Inferior parietal cortex (tissue), 1 donor: ENCODE data around the gene KAT8.
"Not testable (repeated sequence)": the region's sequence is repeated elsewhere in the genome, so short reads cannot be mapped to it uniquely, and the experiment has no call there.

ENCODE experiments used
- DNase-seq: peaks from one replicate; pipeline ENCODE4 v3.0.0-alpha.2; 2016; ENCODE audit errors: extremely low spot score

The KAT8 gene

DNA sequence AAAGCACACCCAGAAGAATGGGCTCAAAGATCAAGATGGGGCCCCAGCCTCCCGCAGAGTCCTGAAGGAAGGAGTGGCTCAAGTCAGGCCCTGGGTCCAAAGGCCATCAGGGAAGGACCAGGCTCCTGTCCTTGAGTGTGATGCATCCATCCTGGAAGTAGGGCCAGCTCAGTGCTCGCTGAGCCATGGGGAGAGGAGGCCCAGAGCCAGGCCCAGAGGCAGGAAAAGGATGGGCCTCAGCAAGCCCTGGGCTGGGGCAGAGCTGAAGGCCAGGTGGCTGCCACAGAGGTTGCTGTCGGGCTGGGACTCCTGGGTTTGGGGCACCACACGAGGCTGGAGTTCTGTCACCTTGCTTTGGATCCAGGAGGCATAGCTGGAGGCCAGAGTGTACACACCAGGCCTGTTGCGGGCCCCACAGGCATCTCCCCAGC lies 14.4 kb downstream of the KAT8 start:
- no peak for DNase-seq

DNA sequence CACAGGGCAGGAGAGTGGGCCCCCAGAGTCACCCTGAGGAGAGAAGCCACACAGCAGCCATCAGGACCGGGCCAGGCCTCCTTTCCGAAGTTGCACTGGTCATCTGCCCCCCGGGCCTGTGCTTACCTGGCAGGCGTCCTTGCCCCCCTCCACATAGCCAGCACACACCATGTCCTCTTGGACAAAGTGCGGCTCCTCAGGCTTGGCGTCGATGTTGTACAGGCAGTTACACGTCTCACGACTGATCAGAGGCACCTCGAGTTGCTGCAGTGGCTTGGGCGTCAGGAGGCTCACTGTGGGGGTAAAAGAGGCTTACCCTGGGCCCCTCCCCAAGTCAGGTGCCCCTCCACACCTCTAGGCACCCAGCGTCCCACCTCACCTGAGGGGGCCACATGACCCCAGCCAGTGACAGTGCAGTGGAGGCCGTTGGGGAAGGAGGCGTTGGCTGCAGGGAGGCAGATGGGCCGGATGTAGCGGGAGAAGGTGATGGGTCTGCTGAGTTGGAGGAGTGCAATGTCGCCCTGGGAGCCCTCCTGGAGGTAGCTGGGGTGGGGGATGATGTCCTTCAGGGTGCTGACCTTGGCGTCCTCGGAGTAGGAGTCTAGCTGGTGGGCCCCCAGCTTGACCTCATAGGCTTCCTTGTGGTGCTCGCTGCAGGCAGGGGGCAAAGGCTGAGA lies 15.0 kb downstream of the KAT8 start:
- DNase-seq, result no peak

DNA sequence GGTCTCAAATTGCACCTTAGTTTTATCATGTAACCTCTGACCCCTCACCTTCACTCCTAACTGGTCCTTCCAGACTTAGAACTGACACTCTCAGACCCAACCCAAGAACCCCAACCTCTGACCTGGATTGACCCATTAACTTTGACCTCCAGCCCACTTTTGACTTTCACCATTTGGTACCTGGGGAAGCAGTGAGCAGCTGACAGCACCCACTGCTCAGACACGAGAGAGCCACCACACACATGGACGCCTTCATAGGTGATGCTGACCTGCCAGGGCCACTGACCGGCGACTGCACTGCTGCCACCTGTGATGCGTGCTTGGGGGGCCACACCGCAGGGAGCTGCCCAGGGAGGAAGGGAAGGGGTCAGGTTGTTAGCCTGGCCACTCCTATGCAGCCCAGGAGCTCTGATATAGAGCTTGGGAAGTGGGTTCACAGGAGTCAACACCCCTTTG lies 15.6 kb downstream of the KAT8 start:
- no peak for DNase-seq

DNA sequence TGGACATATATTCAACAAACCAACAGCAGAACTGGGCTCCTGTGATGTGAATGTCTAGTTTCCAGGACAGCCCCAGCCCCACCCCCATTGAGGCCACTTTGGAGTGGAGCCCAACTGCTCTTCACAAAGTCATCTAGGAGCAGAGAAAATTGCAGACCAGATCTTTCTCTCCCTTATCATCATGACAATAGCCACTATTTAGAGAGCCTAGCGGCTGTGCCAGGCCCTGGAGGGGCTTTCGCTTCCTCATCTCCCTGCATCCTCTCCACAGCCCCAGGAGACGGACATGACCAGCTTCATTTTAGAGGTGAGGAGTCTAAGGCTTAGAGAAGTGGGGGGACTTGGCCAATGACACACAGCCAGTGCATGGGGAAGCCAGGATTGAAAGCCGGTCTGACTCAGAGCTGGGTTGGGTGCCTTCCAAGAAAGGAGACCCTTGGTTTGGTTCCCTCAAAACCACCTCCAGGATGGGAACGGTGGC lies 16.7 kb downstream of the KAT8 start:
- DNase-seq, result no peak

DNA sequence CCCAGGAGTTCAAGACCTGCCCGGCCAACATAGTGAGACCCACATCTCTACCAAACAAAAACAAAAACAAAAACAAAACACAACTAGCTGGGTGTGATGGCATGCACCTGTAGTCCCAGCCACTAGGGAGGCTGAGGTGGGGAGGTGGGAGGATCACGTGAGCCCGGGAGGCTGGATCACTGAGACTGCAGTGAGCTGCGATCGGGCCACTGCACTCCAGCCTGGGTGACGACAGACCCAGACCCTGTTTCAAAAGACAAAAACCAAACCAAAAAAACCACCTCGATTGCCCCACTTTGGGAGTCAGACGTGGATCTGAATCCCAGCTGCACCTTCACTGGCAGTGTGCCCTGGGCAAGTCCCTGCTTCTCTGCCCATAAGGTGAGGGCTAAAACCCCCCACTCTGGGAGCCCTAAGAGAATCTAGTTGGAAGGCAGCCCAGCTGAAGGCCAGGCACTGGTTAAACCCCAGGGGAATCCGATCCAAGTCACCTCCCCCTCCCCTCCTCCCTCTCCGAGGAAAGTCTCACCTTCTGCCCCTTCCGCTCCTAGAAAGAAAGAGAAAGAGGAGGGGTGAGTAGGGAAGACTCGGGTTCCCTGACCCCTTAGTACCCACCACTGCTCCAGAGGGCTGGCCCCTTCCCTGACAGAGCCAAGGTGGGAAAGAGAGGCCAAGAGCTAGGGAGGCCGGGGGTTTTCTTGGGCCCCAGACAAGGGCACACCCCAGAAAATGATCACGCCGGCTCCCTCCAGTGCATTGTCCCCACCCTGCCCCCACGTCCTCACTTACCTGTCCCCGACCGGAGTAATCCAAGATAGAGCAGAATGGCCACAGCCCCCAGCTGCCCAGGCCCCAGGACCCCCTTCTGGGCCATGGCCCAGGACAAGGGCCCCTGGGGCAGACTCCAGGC lies 17.4 kb downstream of the KAT8 start:
- DNase-seq, result no peak

DNA sequence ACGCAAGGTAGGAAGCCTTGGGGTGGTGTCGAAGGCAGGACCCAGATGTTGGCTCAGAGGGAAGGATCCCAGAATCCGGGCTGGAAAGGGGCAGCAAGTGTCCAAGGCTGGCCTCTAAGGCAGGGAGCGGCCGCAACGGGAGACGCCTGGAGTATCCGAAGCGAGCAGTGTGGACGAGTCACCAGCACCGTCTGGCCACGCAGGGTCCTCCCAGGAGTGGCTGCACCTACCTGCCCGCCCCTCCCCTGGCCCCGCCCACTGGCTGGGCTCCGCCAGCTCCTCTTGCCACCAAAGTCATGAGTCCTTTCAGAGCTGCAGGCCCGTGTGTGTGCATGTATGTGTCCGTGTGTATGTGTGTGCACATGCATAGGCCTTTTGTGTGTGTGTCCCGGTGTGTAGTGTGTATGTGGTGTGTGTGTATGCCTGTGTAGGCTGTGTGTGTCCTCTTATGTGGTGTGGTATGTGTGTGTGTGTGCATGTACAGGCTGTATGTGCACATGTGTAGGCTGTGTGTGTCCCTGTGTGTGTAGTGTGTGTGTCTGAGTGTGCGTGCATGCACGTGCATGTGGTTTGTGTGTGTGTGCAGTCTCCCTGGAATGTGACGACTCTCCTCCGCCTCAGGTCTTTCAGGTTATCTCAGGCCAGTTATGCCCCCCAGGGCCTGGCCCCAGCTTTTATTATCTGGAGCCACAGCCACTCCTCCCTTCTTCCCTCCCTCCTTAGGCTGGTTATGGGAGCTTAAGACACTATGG lies 18.2 kb downstream of the KAT8 start, which contains the start of gene PRSS8:
Gene PRSS8, minus strand, starts transcription at position 193 of the 752 bp plus-strand sequence. CDS start 229 bp downstream, outside the sequence.
- DNase-seq, result no peak

DNA sequence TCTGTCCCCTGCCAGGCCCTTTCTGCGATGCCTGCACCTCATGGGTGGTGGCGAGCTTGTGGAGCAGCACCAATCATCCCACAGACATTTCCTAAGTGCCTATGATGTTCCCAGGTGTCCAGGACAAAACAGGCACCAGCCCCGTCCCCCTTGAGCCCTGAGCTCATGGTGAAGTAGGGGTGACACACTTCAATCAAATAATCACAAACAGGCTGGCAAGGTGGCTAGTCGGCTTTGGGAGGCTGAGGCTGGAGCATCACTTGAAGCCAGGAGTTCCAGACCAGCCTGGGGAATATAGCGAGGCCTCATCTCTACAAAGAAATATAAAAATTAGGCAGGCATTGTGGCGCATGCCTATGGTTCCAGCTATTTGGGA lies 18.8 kb downstream of the KAT8 start:
- DNase-seq, result no peak

DNA sequence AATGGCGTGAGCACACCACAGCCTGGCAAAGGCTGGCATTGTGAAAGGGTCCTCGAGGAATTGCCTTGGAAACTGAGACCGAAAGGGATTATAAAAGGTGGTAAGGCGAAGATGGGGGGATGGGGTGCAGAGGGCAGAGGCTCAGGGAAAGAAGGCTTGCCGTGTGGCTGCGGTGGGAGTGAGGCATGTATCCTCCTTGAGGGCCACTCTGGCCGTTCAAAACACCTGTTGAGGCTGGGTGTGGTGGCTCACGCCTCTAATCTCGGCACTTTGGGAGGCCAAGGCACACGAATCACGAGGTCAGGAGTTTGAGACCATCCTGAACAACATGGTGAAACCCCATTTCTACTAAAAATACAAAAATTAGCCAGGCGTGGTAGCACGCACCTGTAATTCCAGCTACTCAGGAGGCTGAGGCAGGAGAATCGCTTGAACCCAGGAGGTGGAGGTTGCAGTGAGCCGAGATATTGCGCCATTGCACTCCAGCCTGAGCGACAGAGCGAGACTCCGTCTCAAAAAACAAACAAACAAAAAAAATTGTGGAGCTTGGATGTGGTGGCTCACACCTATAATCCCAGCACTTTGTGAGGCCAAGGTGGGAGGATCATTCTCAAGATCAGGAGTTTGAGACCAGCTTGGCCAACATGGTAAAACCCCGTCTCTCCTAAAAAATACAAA lies 19.5 kb downstream of the KAT8 start:
- DNase-seq, result not testable (repeated sequence)

DNA sequence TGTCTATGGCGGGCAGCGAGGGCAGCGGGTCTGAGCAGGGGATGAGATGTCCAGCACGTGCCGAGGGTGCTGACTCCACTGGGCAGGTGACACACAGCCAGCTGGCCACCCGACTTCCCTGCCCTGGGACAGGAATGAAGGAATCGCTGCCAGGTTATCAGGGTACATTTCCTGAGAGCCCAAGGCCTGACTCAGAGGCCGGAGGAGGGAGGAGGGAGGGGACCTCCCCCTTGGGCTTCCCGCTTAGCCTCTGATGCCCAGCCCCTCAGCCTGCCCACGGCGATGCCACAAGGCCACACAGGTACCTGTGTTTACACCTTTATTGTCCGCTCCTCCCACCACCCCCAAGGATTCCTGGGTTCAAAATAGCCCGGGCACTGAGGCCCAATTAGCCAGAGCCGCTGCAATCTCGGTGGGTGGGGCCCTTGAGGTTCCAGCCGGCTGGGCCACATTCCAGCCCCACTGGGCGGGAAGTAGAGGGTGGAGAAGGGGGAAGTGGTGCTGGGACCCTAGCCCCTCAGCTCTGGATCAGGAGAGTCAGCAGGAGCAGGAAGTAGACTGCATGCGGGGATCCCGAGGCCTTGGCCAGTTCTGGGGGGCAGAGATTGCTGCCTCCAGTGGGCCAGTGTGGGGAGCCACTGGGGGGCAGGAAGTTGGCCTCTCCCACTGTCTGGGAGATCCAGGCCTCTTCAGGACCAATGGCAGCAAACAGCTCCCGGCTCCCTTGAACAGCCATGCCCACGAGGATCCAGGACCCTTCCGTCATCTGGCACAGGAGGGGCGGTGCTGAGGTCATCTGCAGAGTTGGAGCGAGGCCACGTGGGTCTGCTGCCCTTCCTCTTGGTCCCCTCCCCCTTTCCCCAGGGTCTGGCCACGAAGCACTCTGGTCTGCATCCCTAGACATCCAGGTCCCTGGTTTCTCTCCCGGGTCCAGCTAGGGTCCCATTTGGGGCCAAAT lies 21.4 kb downstream of the KAT8 start:
- DNase-seq, result no peak

DNA sequence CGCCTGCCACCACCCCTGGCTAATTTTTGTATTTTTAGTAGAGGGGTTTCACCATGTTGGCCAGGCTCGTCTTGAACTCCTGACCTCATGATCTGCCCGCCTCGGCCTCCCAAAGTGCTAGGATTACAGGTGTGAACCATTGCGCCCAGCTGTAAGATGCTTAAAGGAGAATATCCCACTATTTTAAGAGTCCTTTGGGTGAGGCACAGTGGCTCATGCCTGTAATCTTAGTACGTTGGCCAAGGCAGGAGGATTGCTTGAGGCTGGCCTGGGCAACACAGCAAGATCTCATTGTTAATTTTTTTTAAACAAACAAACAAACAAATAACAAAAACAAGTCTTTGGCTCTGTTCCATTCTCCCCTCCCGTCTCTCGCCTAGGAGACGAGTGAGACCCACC lies 23.6 kb downstream of the KAT8 start:
- not testable (repeated sequence) for DNase-seq

DNA sequence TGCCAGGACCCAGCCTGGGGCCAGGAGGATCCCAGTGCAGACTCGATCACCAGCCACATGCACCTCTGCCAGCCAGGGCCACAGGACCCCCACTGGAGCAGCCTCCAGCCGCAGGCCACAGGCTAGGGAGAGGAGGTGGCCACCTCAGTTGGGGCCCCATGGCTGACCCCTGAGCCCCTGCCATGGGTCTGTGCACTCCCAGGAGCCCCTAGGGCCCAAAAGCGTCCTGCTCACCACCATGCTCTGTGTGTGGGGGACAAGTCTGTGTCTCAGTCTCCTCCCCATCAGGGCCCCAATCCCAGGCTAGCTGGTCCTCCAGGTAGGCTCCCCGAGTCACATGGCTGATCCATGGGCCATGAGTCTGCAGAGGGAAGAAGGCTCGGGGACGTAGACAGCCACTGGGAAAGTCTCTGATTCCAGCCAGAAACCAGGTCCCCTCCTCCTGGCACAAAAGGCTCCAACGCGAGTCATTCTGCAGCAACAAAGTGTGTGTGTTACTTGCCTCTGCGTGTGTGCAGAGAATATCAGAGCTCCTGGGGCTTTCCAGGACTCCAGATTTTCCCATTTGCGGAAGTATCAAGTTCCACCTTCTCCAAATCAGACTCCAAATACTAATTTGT lies 24.1 kb downstream of the KAT8 start:
- no peak for DNase-seq

DNA sequence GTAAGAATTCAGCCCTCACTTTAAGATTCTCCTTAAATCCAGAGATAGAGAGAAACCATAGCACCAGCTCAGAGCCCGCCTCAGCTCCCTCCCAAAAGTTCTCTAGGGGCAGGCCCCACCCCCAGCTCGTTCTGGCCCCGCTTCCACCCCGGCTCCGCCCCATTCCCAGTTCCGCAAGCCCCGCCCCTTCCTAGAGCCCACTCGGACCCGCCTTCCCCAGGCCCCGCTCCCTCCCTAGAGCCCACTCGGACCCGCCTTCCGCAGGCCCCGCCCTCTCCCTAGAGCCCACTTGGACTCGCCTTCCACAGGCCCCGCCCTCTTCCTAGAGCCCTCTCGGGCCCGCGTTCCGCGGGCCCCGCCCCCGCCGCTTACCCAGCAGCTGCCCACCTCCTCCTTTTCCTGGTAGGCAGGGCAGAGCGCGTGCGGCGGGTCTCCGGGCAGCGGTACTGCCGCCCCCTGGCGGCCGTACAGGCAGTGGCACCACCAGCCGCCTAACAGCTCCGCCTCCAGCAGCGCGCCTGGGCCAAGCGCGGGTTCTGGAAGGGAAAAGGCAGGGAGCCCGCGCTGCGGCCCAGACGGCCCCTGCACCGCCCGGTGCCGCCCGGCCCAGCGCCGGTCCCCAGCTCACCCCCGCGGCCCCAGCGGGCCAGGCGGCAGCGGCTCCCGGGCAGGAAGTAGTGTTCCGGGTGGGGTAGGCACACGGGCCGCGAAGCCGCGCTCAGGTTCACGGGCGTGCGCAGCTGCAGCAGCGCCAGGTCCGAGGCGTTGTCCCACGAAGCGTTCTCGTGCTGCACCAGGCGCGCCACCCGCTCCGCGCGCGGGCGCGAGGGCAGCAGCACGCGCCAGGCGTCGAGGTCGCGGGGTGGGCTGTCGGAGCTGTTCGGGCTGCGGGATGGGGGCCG lies 24.9 kb downstream of the KAT8 start:
- DNase-seq, result peak; percentile 91

DNA sequence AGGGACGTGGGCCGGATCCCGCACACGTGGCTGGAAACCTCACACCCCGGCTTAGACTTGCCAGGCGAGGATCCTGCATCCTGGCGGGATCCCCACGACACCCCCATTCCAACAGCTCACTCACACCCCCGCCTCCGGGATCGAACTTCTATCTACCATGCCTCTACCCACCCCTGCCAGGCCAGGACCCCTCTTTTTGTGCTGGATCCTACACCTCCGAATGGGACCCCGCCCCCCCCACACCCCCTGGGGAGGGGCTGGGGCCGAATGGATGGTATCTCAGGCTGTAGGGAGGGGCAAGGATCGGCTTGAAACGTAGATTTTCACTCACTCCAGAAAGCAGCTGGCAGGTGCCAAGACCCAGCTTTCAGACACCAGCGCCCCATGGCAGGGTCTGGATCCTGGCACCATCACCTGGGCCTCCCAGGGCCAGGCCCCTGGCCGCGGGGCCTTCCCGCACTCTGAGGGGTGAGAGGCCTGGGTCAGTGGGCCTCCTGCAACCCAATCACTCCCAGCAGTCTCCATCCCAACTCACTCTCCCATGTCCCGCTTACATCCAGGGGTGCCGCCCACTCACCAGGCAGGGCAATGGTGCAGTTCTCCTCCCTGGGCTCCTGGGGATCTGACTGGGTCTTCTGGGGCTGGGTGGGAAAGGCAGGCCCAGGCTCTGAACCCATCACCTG lies 25.7 kb downstream of the KAT8 start:
- DNase-seq, result no peak

DNA sequence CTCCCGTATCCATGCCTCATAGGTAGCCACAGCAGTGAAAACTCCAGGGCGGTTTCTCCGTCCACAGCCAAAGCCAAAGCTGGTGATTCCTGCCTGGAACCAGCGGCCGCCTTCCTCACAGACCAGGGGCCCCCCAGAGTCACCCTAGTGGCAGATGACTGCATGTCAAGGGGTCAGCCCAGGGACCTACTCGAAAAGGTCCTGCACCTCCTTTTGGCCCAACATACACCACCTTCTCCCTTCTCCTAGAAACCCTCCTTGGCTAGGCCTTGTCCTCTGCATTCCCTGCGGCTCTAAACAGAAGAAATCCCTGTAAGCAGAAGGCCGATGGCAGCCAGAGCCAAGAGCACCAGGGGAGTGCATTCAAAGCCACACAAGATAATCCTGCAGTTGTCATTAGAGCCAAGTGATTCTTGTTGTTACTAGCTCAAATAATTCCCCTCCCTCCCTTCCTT lies 26.3 kb downstream of the KAT8 start:
- no peak for DNase-seq

DNA sequence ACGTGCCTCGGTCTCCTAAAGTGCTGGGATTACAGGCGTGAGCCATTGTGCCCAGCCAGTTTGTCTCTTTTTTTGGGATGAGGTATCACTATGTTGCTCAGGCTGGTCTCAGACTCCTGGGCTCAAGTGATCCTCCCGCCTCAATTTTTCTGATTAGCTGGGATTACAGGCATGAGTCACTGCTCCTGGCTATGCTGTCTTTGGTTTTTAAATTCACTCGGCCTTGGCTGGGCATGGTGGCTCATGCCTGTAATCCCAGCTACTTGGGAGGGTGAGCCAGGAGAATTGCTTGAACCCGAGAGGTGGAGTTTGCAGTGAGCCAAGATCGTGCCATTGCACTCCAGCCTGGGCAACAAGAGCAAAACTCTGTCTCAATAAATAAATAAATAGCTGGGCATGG lies 27.0 kb downstream of the KAT8 start:
- not testable (repeated sequence) for DNase-seq

DNA sequence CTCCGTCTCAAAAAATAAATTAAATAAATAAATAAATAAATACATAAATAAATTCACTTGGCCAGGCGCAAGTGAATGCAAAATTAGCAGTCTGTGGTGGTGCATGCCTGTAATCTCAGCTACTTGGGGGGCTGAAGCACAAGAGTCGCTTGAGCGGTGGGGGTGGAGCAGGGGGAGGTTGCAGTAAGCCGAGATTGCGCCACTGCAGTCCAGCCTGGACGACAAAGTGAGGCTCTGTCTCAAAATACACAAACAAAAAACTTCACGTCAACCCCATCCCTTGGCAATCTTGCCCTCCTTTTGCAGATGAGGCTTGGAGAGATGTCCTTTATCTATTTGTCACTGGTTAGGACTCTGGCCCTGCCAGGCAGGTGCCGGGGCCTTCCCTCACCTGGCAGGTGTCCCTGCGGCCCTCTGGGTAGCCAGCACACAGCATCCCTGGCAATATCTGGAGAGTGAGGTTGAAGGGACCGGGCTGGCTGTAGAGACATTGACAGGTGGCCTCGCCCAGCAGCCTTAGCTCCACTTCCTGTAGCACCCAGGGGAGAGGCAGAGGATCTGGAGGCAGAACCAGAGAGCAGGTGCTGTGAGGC lies 28.0 kb downstream of the KAT8 start:
- DNase-seq, result no peak

DNA sequence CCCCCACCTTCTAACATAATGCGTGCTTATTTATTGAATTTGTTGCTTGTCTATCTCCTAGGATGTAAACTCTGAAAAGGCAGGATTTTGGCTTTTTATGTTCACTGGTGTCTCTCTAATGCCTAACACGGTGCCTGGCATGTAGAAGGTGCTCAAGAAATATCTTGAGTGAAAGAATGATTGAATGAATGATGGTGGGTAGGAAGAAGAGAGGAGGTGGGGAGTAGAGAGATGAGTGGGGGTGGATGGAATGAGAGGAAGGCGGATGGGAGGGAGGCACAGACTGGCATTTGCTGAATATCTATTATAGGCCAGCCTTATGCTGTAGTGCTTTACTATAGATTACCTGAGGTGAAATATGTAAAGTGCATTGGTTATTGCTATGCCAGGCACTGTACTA lies 30.1 kb downstream of the KAT8 start:
- no peak for DNase-seq

DNA sequence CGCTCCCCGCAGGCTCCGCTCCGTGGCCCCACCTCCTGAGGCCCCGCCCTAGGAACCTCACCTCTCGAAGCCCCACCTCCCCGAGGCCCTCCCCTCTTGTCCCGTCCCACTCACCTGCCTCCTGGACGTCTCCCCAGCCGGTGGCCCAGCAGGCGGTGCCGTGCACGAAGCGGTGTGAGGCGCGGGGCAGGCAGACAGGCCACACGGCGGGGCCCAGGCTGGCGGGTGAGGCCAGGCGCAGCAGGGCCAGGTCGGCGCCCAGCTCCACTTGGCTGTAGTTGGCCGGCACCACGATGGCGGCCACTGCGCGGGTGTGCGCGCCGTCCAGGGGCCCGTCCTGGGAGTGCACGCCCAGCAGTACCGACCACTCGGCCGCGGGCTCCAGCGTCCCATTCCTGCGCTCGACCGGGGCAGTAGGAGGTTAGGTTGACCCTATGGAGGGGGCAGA lies 30.8 kb downstream of the KAT8 start:
- DNase-seq, result no peak
